NCI-H460 (cell line): Measurements from ENCODE around the gene GJB5. TPM values are rescaled to one million over a fixed set of nuclear protein-coding genes. Genes with fewer than 3 reads are reported as not detected.
"Not testable (repeated sequence)": the region's sequence is repeated elsewhere in the genome, so short reads cannot be mapped to it uniquely, and the experiment has no call there.

Experiments
- DNase-seq: peaks from one replicate; pipeline ENCODE4 v3.0.0-alpha.2; 2016; ENCODE audit warnings: low read depth; ENCODE audit errors: extremely low read depth
- total RNA-seq: library from RNA; depleted of rRNA; stranded (reverse); fragments of >200 nt; shearing (Covaris generic); gene quantifications from 2 replicates; pipeline ENCODE4 v1.2.3, GENCODE V29; 2014

GJB5 gene
- total RNA-seq, 1 experiment from 2014 or later, result not detected

- DNase-seq, result not testable (repeated sequence)
Observed at GRCh38 chr1:34773114-34773513, 18.3 kb downstream of the GJB5 start.

GRCh38 chr1:34774957-34775356, 20.1 kb downstream of the GJB5 start:
- DNase-seq, result no peak

GRCh38 chr1:34776911-34777310, 22.1 kb downstream of the GJB5 start:
- no peak for DNase-seq

GRCh38 chr1:34777519-34778321, 22.9 kb downstream of the GJB5 start:
- DNase-seq, result no peak

GRCh38 chr1:34778381-34778780, 23.5 kb downstream of the GJB5 start:
- DNase-seq, result no peak

- no peak for DNase-seq
Observed at GRCh38 chr1:34779005-34779404, 24.2 kb downstream of the GJB5 start.

- no peak for DNase-seq
Observed at GRCh38 chr1:34779526-34779925, 24.7 kb downstream of the GJB5 start.

GRCh38 chr1:34779962-34780361, 25.1 kb downstream of the GJB5 start:
- no peak for DNase-seq

- DNase-seq, result no peak
Observed at GRCh38 chr1:34780528-34780927, 25.7 kb downstream of the GJB5 start.

GRCh38 chr1:34781071-34781843, 26.4 kb downstream of the GJB5 start, which contains the start of gene GJB3:
Gene GJB3 (plus strand): TSS chr1:34781214. CDS start chr1:34784763, 3,549 bp downstream.
- DNase-seq, result no peak

- no peak for DNase-seq
Observed at GRCh38 chr1:34781844-34782391, 27.1 kb downstream of the GJB5 start.

- no peak for DNase-seq
Observed at GRCh38 chr1:34784751-34785221, 29.9 kb downstream of the GJB5 start.

- DNase-seq, result no peak
Observed at GRCh38 chr1:34785231-34785874, 30.5 kb downstream of the GJB5 start.

GRCh38 chr1:34785875-34786470, 31.1 kb downstream of the GJB5 start:
- no peak for DNase-seq

GRCh38 chr1:34786521-34787325, 31.9 kb downstream of the GJB5 start:
- peak; percentile 38 for DNase-seq

- no peak for DNase-seq
Observed at GRCh38 chr1:34787461-34788420, 32.9 kb downstream of the GJB5 start.

GRCh38 chr1:34790985-34791384, 36.1 kb downstream of the GJB5 start:
- no peak for DNase-seq

- DNase-seq, result no peak
Observed at GRCh38 chr1:34792424-34792823, 37.6 kb downstream of the GJB5 start.
